Measurements from ENCODE around the gene STK38L.
A peak's percentile ranks its signal among the peaks of the same experiment; 100 is the strongest.
"Not testable (repeated sequence)": the region's sequence is repeated elsewhere in the genome, so short reads cannot be mapped to it uniquely, and the experiment has no call there.

STK38L gene

DNA sequence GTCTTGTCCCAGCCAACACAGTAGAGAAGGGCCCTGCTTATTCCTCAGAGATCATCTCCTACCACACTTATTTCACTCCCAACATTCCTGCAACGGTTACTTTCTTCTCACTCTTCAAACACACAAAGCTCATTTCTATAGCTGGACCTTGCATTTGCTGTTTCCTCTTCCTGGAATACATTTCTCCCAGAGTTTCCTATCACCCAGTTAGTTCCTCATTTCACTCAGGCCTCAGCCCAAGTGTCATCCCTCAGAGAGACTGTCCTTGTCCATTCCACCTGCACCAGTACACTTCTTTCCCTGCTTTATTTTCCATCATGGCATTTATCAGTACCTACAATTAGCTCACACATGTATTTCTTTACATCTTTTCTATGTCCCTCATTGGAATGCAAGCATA is 14.7 kb upstream of the STK38L start:
- DNase-seq = no peak

DNA sequence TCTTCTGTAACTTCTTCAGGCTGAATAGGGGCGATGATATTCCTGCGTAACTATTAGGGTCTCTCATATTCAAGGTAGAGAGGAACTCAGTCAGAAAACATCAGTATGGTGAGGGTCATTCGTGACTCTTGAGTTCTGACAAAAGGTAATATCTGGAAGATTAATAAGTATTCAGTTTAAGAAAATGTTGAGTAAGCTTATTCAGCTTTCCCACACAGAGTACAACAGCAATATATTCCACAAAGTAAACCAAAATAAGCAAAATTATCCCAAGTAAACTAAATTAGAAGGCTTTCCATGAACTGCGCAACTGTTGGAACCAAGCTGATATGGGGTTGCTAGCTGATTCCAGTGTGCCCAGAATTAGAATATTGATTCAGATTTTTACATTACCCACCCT is 12.7 kb upstream of the STK38L start:
- DNase-seq = not testable (repeated sequence)

DNA sequence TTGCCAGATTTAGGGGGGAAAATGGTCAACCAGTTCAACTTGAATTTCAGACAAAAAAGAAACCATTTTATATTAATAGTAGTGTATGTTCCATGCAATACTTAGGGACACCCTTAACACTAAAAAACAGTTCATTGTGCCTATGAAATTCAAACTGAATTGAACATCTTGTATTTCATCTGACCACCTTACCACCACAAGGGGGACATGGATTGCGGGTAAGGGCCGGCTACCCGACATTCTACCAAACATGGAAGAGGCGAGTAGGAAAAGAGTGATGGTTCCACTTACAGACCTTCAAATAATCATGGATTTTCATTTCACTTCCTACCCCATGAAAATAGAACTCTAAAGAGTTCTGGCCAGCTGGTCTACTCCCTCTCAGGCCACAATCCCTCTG is 10.3 kb upstream of the STK38L start:
- DNase-seq = no peak

DNA sequence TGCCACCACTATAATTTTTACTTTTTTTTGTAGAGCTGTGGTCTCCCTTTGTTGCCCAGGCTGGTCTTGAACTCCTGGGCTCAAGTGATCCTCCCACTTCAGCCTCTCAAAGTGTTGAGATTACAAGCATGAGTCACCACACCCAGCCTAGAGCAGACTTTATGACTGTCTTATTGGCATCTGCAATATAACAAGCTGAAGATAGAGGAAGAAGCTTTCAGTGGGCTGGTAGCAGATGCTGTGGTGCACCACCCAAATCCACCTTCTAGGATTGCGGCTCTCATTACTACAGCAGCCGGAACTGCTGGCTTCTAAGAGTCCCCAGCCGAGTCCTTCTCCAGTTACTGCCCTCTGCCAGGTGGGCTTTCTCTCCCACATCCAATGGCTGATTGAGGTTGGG is 7.6 kb upstream of the STK38L start:
- no peak for DNase-seq

DNA sequence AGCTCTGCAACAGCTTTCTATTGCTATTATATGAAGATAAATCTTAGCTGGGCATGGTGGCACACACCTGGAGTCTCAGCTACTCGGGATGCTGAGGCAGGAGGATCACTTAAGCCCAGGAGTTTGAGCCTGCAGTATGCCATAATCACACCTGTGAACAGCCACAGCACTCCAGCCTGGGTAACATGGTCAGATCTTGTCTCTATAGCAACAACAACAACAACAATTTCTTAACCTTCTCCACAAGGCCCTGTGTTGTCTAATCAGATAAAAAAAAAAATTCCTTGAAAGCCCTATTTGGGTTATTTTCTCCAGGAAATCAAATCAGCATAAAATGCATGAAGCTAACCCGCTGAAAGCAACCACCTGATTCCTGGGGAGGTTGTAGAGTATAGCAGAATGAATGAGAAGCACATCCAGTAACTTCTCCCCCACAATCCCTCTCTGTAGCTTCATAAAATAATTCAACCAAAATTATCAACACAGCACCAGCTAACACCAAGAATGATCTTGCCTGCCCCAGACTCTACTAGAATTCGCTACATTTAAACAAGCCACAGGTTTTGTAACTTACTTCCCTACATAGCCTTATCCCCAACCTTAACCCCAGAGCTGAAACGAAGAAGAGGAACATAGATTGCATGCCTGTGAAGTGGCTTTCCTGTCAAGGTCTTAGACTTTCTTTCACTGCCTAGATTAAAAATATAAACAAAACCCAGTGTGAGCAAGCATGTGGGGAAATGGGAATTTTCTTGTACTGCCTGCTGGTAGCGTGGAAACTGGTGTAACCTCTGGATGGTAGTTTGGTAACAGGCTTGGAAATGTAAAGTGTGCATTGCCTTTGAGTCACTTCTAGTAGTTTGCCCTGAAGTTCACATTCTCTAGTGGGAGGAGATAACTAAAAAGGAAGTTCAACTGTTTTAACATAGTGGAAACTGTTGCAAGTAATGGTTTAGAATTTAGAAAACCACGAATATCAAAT is 6.0 kb upstream of the STK38L start:
- DNase-seq = no peak

DNA sequence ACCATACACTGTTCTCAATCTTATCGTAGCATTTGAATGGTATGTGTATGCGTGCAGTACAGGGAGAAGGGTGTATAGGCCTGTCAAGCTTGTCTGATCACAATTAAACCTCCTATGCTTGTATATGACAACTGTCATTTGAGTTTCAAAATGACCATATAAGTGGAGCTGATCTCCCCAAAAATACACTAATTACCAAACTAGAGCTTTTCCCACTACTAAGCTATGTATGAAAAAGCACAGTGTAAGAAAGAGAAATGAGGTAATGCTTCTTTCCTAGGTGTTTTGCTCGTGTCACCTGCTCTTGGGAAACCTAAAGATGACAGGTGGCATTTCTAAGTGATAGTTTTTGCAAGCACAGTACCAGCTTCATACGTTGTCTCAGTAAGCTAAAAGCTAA is 1.1 kb upstream of the STK38L start:
- DNase-seq = no peak

DNA sequence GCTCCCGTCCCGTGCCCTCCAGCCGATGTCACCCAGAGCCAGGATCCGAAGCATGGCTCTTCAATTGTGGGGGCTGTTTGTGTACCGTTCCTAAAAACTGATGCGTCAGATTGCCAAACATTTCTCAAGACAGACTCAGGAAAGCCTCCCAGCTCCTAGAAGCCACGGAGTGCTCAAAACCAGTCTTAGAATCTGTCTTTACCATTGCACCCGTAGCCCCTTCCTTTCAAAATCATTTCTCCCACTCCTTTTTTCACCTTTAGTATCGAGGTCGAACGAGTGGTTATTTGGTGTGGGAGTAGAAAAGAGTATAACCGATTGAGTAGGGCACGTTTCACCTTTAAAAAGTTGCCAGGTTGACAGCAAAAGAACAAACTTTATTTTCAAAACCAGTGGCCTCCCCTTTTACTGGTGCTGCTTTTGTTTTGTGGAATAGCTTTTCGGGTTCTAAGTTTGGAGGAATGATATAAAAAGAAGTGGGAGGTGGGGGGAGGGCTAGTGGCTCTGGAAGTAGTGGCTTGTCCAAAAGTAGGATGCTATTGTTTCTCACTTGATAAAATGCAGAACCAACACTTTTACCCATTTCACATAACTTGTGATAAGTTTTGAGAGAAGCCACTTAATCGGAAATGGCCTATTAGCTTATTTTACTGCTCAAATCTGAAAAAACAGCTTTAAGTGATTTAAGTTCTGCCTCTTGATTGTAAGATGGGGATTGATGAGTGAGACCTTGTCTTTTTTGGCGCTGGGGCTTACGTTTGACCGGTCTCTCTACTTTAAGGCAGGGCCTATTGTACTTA is 803 bp downstream of the STK38L start:
- no peak for DNase-seq

DNA sequence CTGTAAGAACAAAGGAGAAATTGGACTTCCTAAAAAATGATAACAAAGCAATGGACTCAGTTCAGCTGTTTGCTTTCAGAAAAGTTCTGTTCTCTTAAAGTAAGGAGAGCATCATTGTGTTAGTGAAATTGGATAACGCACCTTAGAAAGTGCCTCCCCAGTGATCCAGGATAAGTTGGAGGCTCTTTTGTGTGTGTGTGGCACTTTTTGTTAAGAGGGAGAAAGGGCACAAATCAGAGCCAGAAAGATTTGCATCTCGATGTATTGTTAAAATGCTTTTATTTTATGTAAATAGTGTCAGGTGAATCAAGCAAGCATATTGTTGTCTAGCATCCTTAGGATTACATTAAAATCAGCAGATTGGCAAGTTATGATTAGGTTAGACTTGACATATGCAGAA is 2.1 kb downstream of the STK38L start:
- no peak for DNase-seq

DNA sequence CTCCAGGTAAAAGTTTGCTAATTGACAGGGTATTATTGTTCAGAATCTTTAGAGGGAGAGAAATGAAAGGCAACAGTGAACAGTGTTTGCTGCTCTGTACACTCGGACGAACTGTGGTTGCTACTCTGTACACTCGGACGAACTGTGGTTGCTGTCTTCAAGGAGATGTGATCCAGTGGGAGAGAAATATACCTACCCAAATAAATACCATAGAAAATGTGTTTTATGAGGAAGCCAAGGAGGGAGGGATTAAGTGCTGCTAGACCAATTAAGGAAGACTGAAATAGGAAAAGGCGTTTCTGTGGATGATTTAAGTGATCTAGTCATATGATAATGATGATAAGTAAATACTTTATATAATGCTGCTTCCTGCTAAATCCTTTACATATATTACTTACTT is 2.7 kb downstream of the STK38L start:
- DNase-seq = no peak

DNA sequence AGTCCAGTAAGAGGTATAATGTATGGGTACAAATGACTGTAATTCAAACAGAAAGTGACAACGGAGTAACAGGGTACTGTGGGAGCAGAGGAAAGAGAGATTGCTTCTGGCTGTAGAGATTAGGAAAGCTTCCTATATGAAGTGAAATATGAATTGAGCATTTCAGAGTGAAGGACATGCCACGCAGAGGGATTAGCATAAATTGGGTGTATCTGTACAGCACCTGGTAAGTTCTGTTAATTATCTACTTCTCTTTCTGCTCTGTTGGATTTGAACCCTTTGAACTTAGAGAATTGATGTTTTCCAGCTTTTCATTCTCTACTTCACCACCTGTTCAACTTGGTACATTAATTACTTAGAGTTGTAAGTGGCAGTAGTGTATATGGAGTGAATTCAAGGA is 8.8 kb downstream of the STK38L start:
- no peak for DNase-seq

DNA sequence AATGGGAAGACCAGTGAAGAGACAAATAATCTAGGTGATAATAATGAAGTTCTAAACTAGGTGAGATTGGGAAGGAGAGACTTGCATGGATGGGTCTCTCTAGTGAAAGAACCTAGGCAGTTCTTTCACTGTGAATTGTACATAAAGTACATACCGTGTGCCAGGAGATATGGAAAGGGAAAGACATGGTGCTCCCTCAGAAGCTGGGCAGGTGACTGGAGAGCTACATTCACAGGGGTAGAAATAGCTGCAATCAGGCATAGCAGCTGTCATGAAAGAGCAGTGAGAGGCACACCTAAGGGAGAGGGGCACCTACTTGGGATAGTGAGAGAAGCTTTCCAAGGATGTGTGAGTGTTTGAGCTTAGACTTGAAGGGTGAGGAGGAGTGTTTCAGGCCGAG is 9.3 kb downstream of the STK38L start:
- no peak for DNase-seq

DNA sequence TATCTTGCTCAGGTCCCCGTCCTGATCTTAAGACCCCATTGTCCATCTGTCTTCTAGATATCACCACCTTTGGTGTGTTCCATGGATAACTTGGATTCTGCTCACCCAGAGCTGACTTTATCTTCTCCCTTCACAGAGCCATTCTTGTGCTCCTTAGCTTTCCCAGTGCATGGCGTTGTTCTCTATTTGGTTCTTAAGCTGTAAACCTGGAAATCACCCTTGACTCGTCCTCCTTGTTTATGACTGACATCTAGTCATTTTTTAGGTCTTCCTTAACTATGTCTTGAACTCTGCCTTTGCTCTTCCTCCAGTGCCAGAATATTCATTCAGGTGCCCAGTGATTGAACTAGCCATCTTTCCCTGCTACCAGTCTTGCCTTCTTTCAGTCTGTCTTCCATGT is 11.7 kb downstream of the STK38L start:
- DNase-seq = no peak

DNA sequence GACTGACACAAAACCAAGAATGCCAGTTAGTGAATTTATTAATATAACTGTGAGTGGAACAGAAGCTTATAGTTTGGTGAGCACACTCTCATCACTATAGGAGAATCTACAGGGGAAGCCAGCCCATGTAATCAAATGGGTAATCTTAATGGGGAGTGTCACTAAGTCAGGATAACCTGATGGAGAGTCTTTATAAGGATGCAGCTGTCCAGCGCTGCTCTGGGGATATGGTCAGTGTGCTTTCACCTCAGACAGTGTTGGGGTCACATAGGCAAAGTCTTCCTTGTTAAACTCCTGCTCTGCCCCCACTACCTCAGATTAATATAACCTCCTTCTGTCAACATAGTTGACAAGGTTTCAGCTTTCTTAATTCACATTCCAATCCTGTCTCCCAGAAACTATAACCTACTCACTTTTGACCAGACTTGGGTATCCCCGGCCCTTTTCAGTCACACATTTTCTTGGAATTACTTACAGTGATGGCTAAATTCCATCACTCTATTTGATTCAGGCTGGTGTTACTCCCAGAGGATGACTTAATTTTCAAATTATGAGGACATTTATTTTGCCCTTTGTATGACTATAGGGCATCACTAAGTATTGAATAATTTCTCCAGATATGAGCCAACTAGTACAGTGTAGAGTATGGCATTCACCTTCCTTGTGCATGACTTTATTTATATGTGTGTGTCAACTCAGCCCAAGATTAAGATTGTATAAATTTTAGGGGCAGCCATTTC is 13.2 kb downstream of the STK38L start:
- DNase-seq = no peak

DNA sequence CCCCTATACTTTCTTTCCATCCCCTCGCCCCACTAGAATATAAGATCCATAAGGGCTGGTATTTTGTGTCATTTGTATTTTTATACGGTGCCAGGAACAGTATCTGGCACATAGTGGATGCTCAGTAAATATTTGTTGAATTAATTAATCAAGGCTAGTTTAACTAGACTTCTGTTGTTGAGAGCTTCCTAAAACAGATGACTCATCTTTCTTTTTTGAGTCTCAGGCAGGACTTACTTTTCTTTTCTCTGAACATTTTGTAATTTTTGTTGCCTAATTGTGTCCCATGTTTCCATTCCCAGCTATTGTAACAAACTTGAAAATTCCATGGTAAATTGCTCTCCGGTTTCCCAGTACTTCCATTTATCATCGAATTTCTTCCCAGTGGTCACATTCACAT is 16.7 kb downstream of the STK38L start:
- no peak for DNase-seq

DNA sequence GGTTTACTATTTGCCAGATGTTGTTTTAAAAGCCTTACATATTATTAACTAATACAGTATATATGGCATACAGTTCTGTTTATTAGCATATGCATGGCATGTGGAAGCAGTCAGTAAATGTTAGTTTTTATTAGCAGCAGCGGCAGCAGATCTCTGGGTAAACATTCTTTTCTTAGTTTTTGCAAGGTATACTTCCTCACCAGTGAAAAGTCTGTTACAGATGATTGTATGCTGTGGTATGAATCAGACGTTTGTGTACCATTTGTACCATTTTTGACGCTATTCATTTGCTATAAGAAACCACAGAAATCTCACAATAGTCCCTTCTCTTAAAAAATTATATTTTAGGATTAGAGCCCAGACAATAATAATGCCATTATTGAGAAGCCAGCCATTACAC is 17.8 kb downstream of the STK38L start:
- no peak for DNase-seq

DNA sequence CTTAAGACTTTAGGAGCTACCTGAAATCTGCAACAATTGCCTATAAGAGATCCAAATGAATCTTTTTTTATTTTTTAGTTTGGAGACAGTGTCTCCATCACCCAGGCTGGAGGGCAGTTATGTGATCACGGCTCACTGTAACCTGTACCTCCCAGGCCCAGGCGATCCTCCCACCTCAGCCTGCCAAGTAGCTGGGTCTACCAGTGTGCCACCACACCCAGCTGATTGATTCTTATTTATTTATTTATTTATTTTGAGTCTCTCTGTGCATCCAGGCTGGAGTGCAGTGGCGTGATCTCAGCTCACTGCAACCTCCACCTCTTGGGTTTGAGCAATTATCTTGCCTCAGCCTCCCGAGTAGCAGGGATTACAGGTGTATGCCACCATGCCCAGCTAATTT is 26.1 kb downstream of the STK38L start:
- no peak for DNase-seq

DNA sequence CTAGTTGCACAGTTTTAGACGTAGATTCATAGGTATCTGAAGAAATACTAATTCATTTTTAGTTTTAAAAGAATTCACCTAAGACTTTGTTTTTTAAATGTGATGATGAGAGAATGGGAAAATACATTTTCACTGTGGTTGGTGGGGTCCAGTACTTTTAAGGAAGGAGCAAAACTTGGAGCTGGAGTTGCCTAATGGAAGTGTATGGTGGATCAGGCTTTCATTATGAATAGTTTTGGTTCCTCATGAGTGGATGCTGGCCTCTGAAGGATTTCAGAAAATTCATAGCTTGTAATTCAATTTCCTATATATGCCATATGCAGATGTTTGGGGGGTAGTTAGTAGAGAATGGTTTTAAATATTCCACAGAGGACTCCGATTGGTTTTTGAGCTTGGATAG is 27.1 kb downstream of the STK38L start:
- no peak for DNase-seq

DNA sequence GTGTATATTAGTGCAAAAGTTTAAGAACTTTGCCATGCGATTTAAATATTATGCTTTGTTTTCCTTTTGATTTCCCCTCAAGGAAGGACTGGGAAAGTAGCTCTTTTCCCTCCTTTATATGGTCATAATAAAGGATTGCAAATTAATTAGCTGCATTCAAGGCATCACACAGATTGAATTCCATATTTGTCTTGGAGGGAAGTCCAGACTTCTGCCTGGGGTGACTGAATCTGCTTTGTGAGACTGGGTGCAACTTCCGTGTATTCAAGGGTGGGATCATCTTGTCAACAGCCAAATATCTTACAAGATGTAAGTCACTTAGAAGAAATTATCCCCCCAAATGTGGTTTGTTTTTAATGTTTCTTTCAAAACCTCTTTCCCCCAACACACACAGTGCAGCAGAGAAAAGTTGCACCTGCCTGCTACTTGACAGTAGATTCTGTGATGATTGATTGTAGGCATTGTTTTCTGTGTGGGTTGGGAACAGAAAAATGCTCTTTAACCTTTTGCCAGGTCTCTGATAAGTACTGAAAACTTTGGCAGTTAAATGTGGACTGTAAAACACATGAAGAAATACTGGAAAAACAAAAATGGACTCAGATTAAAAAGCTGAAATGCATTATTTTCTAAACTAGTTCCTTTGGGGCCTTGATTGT is 28.4 kb downstream of the STK38L start:
- peak; percentile 37 for DNase-seq

DNA sequence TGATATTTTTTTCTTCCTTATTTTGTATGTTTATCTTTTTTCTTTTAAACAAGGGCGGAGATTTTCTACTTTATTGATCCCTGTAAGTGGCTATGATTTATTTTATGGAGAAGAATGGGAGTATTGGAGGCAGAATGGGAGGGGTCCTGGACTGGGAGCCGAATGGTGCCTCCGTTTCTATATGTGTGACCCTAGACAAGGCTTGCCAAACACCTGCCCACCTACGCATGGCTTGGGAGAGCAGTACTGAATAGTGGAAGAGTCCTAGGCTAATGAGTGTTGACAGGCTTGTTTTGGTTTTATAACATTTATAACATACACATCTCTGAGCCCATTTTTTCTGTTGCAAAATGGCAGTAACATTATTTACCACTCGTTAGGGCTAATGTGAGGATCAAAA is 29.0 kb downstream of the STK38L start:
- DNase-seq = no peak

DNA sequence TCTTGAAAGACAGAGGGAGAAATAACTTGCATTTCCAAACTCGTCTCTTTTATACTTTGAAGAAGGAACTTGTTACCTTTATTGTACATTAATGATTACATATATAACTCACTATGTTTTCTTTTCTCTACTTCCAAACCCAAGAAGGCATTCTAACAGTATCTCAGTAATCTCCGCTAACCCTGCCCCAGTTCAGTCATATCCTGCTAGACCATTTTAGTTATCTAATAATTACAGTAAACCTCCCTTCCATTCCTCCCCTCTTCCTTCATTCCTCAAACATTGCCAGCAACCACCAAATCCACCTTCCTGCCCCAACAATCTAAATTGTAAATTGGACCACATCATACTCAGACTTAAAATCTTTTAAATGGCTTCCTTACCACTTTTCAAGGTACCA is 30.6 kb downstream of the STK38L start:
- DNase-seq = no peak

DNA sequence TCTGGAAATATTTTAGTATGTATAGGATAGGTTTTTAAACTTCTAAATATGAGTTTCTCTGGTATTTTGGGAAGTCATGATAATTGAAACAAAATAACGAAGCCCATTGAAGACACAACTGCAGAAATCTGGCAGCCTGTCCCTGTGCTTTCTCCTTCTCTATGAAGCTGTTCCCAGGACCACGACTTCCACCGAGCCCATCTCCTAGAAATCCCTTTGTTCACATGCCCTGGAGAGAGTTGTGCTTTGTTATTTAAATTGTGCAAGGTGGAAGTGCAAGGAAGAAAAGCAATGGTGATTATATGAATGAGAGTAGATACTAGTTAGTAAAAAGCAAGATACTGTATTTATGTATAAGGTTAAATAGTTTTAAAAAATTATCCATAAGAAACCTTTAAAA is 32.2 kb downstream of the STK38L start:
- DNase-seq = no peak

DNA sequence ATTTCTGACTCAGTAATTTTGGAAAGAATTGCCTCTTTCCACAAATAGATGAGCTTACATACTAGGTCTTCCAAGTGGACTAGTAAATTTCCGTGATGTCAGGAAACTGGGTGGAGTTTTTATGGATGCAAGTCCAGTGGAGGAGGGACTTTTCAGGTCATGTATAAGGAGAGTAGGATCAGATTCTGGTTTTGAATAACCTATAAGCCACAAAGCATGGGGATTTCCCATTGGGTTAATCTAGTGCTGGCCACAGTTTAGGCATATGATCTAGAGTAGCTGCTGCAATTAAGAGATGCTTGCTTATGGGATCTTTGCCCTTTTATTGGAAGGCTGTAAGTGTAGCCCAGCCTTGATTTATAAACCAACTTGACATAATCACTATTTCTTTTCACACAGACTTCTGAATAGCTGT is 33.8 kb downstream of the STK38L start:
- DNase-seq = no peak

DNA sequence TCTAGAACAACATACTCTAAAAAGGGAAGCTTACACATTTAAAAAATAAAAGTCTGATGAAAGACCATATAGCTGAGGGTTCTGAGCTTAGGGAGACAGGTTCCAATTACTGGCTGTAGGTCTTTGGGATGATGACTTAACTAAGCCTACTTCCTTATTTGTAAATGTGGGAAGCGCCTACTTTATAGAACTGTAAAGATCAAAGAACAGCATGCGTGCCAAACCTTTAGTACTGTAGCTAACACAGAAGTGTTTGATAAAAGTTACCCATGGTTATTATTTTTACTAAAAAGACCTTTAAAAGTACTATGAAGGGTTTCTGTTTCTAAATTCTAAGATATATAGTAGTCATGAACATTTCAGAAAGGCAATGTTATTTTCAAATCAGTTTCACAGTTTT is 35.7 kb downstream of the STK38L start:
- DNase-seq = no peak

All from NCI-H2107 (cell line).